ENCODE data around the gene NPAS3.

The NPAS3 gene

DNA sequence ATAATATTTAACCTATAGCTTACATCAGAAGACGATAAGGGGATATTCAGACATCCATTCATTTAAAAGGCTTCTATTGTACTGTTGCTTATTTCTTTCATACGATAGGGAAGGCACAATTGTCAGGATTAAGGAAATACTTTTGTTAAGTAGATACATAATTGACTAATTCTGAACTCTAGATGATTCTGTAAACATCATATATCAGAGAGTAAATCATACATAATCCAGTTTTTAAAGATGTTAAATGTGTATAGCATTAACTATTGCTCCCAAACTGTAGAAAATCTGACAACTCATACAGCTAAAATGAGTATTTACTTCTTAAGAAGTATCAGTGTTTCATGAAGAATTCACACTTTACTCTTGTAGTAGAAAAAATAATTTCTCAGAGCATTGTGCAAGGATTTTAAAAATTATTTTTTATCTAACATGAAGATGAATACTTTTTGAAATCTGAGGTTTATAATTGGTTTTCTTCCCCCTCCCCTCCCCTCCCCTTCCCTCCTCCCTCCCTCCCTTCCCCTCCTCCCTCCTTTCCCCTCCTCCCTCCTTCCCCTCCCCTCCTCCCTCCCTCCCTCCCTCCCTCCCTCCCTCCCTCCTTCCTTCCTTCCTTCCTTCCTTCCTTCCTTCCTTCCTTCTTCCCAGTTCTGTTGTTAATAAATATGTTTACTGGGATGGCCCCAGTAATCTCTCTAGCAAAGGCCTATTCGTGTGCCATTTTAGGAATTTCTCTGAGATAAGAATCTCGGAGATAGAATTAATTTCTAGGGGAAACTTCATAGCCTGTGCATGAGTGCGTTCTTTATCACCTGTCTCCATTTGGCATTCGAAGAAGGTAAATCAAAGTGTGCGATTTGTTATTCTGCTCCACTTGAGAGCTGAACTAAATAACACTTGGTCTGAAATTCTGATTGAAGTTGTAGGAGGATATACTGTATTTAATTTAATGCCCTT is 2.3 kb downstream of the NPAS3 start:
- no peak for DNase-seq

- no peak for DNase-seq
Measured at GRCh38 chr14:32941668-32942065, 3.0 kb downstream of the NPAS3 start.

GRCh38 chr14:32947081-32947480 is 8.4 kb downstream of the NPAS3 start:
- no peak for DNase-seq

DNA sequence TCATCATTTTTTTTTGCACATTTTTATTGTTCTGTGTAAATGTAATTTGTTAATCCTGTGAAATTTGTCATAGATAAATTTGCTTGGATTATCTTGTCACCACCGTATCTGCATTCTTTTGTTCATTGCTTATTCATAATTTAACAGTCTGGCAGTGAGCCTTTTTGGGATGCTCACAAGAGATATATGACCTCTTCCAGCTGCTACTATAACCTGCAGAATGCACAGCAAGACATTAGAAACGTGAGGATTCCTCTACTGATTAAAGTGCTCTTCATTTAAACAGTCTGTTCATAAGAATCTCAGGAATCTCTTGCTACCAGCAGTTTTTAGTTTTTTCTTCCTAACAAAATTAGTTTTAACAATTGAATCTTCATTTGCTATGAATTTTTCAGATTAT is 9.1 kb downstream of the NPAS3 start:
- no peak for DNase-seq

GRCh38 chr14:32950584-32950983 is 11.9 kb downstream of the NPAS3 start:
- no peak for DNase-seq

DNA sequence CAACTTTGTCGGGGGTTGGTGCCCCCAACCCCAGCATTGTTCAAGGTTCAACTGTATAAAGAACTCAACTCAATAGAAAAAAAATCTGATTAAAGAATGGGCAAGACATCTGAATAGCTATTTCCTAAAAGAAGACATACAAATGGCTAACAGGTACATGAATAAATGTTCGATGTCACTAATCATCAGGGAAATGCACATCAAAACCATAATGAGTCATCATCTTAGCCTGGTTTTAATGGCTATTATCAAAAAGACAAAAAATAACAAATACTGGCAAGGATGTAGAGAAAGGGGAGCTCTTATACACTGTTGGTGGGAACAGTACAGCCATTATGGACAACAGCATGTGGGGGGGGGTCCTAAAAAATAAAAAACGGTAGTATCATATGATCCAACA is 28.7 kb downstream of the NPAS3 start:
- DNase-seq = no peak

DNA sequence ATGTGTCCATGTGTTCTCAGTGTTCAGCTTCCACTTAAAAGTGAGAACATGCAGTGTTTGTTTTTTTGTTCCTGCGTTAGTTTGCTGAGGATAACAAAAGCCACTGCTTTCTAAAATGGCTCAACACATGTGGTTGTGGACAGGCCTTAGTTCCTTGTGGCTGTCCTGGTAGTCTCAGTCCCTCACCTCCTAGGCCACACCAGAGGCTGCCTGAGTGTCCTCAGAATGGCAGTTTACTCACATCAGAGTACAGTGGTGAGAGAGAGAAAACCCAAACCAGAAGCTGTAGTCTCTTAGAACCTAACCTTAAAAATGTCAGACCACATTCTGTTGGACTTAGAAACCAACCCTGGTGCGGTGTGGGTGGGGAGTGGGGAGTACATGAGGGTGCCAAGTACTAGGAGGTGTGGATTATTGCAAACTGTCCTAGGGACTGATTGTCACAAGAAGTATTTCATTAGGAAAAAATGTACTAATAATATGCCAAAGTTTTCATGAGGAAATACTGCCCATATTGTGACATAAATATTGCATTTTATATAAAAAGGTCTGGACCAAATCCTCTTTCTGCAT is 30.4 kb downstream of the NPAS3 start:
- DNase-seq = no peak

GRCh38 chr14:32977913-32978312 is 39.2 kb downstream of the NPAS3 start:
- DNase-seq = no peak

DNA sequence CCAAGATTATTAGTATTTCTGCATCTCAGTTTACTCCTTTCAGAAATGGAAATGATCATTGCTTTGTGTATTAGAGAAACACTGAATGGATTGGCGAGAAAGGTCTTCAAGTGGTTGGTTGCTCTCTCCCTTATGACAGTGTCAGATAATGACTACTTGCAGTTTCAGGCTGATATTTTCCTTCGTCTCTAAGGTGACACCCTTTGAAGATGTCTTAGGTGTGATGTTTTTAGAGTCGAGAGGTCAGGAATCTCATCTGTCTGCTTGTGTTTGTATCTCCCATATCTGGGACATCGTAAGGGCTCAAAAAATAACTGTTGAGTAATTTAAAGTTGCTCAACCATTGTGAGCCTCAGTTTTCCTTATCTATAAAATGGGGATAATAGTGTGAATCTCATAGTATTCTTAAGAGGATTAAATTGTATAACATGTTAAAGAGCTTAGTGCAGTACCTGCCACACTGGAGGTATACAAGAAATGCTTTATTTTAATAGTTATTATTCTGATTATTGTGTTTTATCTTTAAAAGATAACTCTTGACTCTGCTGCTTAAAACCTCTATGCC is 40.1 kb downstream of the NPAS3 start:
- no peak for DNase-seq

GRCh38 chr14:32980178-32980901 is 41.7 kb downstream of the NPAS3 start:
- DNase-seq = no peak

DNA sequence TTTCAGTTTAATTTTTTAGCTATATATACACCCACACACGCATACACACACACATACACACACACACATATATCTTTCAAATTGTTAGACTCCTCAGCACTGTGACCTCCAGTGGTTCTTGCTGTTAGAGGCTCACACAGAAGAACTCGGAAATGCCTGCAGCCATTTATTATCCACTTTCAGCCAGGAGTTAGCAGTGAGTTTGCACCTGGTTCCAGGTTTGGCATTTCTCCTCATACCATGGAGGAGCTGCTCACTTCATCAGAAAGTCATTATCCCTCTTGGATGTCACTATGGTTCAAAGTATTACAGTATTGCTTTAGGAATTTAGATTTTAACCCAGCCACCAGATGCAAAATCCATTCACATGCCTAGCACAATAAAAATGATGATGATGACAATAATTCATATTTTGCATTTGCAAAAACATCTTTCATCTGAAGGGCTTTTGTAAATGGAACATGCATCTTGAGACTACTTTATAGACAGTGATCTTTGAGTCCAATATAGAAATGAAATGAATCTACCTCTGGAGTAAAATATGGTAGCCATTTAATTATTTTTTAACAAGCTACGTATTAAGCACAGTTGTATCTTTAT is 42.3 kb downstream of the NPAS3 start:
- no peak for DNase-seq

GRCh38 chr14:32984241-32984930 is 45.7 kb downstream of the NPAS3 start:
- no peak for DNase-seq

DNA sequence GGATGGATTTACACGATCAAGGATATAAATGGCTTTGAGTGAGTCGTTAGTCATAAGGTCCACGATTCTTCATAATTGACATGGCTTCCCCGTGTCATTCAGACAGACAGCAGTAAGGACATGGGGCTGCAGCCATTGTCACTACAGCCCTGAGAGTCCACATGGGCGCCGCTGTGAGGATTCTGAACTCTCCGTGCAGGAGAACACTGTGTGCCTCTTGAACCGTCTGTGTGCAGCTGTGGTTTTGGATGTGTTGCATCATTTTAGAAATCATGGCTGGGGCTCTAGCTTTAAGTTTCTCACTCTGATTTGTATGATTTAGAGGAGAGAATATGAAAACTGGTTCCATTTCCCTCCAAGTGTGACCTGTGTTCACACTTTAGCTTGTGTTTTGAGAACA is 47.2 kb downstream of the NPAS3 start:
- DNase-seq = no peak

- DNase-seq = no peak
Measured at GRCh38 chr14:32986791-32987540, 48.3 kb downstream of the NPAS3 start.

- no peak for DNase-seq
Measured at GRCh38 chr14:32991691-32992090, 53.0 kb downstream of the NPAS3 start.

GRCh38 chr14:32993921-32994320 is 55.2 kb downstream of the NPAS3 start:
- no peak for DNase-seq

- no peak for DNase-seq
Measured at GRCh38 chr14:32996343-32996742, 57.7 kb downstream of the NPAS3 start.

- no peak for DNase-seq
Measured at GRCh38 chr14:32998433-32998832, 59.8 kb downstream of the NPAS3 start.

GRCh38 chr14:33009673-33010072 is 71.0 kb downstream of the NPAS3 start:
- DNase-seq = no peak

DNA sequence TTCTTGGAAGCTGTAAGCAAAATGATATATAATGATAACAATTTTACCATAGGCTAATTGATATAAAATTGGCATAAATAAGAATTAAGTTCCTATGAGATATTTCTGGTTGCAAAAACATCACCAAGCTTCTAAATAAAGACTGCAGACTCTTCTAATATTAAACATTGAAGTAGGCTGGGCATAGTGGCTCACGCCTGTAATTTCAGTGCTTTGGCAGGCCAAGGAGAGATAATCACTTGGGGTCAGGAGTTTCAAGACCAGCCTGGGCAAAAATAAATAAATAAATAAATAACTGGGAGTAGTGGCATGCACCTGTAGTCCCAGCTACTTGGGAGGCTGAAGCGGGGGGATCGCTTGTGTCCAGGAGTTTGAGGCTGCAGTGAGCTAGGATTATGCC is 71.8 kb downstream of the NPAS3 start:
- no peak for DNase-seq

- DNase-seq = no peak
Measured at GRCh38 chr14:33014710-33015109, 76.0 kb downstream of the NPAS3 start.

GRCh38 chr14:33016613-33017012 is 77.9 kb downstream of the NPAS3 start:
- no peak for DNase-seq
